ENCODE measurements around the gene GHR. TPM values are rescaled to one million over a fixed set of nuclear protein-coding genes. Genes with fewer than 3 reads are reported as not detected.

The GHR gene
- total and polyA plus RNA-seq, 12 donors: 4.1 to 15.1 (median 11.5) TPM

DNA sequence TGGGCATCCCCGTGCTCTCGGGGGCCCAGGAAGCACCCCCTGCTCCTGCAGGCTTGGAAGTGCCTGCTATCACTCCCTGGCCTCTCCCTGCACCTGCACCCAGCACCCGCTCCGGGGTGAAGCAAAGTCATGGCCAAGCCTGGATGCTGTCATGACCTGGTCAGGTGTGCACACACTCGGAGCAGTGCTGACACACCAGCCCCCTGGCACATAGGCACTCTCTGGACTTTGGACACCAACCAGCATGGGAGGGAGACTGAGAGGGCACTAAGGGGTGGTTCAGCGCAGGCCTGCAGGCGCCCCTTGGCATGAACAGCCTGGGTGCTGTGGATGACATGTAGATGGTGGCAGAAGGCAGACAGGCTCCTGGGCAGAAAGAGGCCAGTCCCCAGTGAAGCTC, 158.6 kb downstream of the GHR start:
- peaks cover 0 to 33% (median 17%) of the 10 kb centered on the region in 9 donors for H3K4me1 ChIP-seq
- no peaks in the 10 kb centered on the region for H3K9me3 ChIP-seq
- DNase-seq: no peak
- no peak overlapping the region for H3K4me3 ChIP-seq
- no peaks in the 10 kb centered on the region for H3K27me3 ChIP-seq
- H3K36me3 ChIP-seq: no peaks in the 10 kb centered on the region
- intact Hi-C loops (cut with DNase I): loop anchor here in 7 of 10 donors (2.0 to 10.0 kb wide), 5 partner anchors 73 to 303 kb away; partner anchors contain the start of gene GHR (in 7 of the 7)
- TF ChIP-seq, protein P1, sequence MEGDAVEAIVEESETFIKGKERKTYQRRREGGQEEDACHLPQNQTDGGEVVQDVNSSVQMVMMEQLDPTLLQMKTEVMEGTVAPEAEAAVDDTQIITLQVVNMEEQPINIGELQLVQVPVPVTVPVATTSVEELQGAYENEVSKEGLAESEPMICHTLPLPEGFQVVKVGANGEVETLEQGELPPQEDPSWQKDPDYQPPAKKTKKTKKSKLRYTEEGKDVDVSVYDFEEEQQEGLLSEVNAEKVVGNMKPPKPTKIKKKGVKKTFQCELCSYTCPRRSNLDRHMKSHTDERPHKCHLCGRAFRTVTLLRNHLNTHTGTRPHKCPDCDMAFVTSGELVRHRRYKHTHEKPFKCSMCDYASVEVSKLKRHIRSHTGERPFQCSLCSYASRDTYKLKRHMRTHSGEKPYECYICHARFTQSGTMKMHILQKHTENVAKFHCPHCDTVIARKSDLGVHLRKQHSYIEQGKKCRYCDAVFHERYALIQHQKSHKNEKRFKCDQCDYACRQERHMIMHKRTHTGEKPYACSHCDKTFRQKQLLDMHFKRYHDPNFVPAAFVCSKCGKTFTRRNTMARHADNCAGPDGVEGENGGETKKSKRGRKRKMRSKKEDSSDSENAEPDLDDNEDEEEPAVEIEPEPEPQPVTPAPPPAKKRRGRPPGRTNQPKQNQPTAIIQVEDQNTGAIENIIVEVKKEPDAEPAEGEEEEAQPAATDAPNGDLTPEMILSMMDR (IDR thresholded peaks at IDR 0.05): no peak
- H3K27ac ChIP-seq: no peak overlapping the region
- WGBS, 2 donors: 97 to 98% methylated on average over 7 of the region's 7 CpGs
- ATAC-seq: peak in 2 of 8 donors; percentile 7 to 57

DNA sequence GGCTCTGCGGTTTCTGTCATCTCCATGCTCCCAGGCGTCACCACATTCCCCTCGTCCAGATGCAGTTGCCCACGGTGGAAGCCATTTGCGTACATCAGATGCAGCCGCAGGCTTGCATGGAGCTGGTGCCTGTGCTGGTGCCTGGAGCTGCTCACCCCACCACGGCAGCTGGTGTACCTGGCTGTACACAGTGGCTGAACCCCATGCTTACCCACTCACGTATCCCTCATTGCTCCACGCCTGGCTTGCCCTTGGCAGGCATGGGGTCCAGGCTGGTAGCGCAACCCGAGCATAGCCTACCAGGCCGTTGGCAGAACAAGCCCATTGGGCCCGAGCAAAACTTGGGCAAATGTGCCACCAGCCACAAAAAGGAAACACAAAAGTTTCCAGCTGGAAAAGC, 159.5 kb downstream of the GHR start:
- WGBS, 2 donors: 97 to 98% methylated on average over 13 of the region's 13 CpGs
- peaks cover 0 to 42% (median 24%) of the 10 kb centered on the region in 9 donors for H3K4me1 ChIP-seq
- no peak overlapping the region for H3K27ac ChIP-seq
- ATAC-seq (peak in 1 of 8 donors; percentile 32), DNase-seq (no peak)
- no peaks in the 10 kb centered on the region for H3K9me3 ChIP-seq
- TF ChIP-seq, protein P1 (IDR thresholded peaks at IDR 0.05): no peak
- no peaks in the 10 kb centered on the region for H3K36me3 ChIP-seq
- intact Hi-C loops (cut with DNase I): loop anchor here in 8 of 10 donors (1.0 to 10.0 kb wide), 6 partner anchors 72 to 302 kb away; partner anchors contain the start of gene GHR (in 8 of the 8)
- no peak overlapping the region for H3K4me3 ChIP-seq
- no peaks in the 10 kb centered on the region for H3K27me3 ChIP-seq

DNA sequence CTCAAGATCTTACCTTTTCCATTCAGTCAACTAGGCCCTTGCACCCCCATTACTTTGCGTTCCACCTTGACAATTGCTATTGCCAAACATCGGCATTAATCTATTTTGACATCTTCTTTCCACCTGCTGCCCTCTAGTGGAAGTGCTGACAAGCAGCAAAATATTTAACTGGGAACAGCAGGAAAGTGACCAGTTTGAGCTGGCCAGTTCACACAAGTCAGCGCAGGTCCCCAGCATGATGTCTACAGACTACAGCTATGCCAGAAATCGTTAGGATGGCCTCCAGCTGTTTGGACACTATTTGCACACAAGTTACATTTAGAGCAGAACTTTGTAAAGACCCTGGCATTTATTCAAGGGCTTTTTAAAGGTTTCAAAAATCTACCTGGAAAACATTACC, 160.1 kb downstream of the GHR start:
- no peak overlapping the region for H3K4me3 ChIP-seq
- no peaks in the 10 kb centered on the region for H3K9me3 ChIP-seq
- intact Hi-C loops (cut with DNase I): loop anchor here in 8 of 10 donors (1.0 to 10.0 kb wide), 6 partner anchors 71 to 301 kb away; partner anchors contain the start of gene GHR (in 8 of the 8)
- H3K36me3 ChIP-seq: no peaks in the 10 kb centered on the region
- TF ChIP-seq, protein P1 (IDR thresholded peaks at IDR 0.05): peak; percentile 68 to 87 (median 80)
- H3K4me1 ChIP-seq: peaks cover 0 to 48% (median 28%) of the 10 kb centered on the region in 9 donors
- H3K27ac ChIP-seq: no peak overlapping the region
- H3K27me3 ChIP-seq: no peaks in the 10 kb centered on the region
- WGBS, 2 donors: 13 to 18% methylated on average over 4 of the region's 4 CpGs
- DNase-seq: peak; percentile 22 to 72
- peak in 6 of 8 donors; percentile 26 to 47 (median 38) for ATAC-seq

DNA sequence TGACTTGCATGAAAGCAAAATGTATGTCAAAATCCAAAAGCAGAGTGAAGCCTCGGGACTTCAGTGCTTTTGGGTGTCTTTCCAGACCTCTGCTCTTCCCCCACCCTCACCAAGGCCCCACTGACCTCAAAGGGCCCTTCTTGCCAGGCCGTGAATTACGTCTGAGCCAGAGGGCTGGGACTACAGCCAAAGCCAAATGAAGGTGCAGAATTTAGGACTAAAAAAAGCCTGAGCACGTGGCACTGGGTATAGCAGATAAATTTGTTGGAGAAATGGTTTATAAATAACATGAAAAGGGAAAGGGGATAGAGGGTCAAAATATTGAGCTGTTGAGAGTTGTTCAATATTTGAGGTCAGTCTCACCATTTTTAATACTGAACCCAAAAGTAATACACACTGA, 163.4 kb downstream of the GHR start:
- peak; percentile 68 to 87 (median 79) for ATAC-seq
- peak; percentile 56 to 79 for DNase-seq
- Histone ChIP-seq H3K4me1 (peaks cover 0 to 70% (median 38%) of the 10 kb centered on the region in 9 donors), H3K36me3 (no peaks in the 10 kb centered on the region), H3K27ac (peak overlapping the region in 8 of 10 donors; percentile 53 to 86 (median 74)), H3K9me3 (no peaks in the 10 kb centered on the region), H3K27me3 (no peaks in the 10 kb centered on the region), H3K4me3 (peak overlapping the region in 2 of 10 donors; percentile 4 to 21)
- TF ChIP-seq, protein P1 (IDR thresholded peaks at IDR 0.05): no peak
- intact Hi-C loops (cut with DNase I): loop anchor here in 7 of 10 donors (2.0 to 10.0 kb wide), 7 partner anchors 68 to 729 kb away; partner anchors contain the start of gene GHR (in 2 of the 7)
- 1 to 3% methylated on average over 4 of the region's 4 CpGs for WGBS, 2 donors

All from heart right ventricle (tissue), 16 donors.